ENCODE measurements around the gene CADPS.

The CADPS gene

GRCh38 chr3:62723166-62723913 is 151.9 kb downstream of the CADPS start:
- in situ Hi-C loops (cut with HindIII; ENCODE audit: low sequenced_read_pairs), result no loop called here
- H3K4me3 ChIP-seq (ENCODE audit: low read depth, low read length), result no peak overlapping the region
- DNase-seq (ENCODE audit: low read depth), result no peak
- TF ChIP-seq, protein P1, sequence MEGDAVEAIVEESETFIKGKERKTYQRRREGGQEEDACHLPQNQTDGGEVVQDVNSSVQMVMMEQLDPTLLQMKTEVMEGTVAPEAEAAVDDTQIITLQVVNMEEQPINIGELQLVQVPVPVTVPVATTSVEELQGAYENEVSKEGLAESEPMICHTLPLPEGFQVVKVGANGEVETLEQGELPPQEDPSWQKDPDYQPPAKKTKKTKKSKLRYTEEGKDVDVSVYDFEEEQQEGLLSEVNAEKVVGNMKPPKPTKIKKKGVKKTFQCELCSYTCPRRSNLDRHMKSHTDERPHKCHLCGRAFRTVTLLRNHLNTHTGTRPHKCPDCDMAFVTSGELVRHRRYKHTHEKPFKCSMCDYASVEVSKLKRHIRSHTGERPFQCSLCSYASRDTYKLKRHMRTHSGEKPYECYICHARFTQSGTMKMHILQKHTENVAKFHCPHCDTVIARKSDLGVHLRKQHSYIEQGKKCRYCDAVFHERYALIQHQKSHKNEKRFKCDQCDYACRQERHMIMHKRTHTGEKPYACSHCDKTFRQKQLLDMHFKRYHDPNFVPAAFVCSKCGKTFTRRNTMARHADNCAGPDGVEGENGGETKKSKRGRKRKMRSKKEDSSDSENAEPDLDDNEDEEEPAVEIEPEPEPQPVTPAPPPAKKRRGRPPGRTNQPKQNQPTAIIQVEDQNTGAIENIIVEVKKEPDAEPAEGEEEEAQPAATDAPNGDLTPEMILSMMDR (IDR thresholded peaks at IDR 0.05; ENCODE audit: low read depth, low read length, missing control alignments), result no peak

GRCh38 chr3:62722344-62722743 is 152.9 kb downstream of the CADPS start:
- TF ChIP-seq, protein P1 (IDR thresholded peaks at IDR 0.05; ENCODE audit: low read depth, low read length, missing control alignments), result no peak
- in situ Hi-C loops (cut with HindIII; ENCODE audit: low sequenced_read_pairs), result no loop called here
- no peak overlapping the region for H3K4me3 ChIP-seq (ENCODE audit: low read depth, low read length)
- no peak for DNase-seq (ENCODE audit: low read depth)

DNA sequence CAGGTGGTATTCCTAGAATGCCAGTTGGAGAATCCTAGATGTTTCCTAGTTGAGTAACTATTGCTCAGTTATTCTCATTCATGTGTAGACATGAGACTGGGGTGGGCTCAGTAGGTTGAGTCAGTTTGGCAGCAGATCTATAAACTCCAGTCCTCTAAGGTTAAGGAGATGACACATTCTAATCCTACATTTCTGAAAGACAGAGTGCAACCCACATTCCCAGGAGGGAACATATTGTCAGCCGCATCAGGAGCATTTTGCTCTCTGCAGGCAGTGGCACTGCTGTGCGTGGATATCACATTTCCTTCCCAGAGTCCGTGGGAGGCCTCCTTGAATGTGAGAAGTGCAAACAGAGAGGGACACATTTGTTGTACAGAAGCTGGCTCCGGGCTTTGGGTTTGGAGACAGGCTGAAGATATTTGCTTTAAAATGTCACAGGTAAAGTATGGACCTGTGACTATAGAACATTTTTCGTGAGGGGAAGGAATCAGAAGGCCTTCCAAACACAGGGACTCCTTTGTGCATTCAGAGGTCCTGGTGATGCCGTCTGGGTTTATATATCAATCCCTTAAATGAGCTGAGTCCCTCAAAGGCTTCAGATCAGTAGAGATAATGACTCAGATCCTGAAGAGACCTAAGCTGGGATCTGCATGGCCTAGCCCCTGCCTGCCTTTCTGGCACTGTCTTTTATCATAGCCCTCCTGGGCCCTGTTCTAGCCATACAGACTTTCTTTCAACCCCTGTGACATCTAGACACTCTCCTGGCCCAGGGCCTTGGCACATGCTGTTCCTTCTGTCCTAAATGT is 156.5 kb downstream of the CADPS start:
- peak; percentile 5 for DNase-seq (ENCODE audit: low read depth)
- no peak overlapping the region for H3K4me3 ChIP-seq (ENCODE audit: low read depth, low read length)
- TF ChIP-seq, protein P1 (IDR thresholded peaks at IDR 0.05; ENCODE audit: low read depth, low read length, missing control alignments), result no peak
- in situ Hi-C loops (cut with HindIII; ENCODE audit: low sequenced_read_pairs), result no loop called here

GRCh38 chr3:62718011-62718410 is 157.2 kb downstream of the CADPS start:
- no peak for DNase-seq (ENCODE audit: low read depth)
- in situ Hi-C loops (cut with HindIII; ENCODE audit: low sequenced_read_pairs), result no loop called here
- TF ChIP-seq, protein P1 (IDR thresholded peaks at IDR 0.05; ENCODE audit: low read depth, low read length, missing control alignments), result no peak
- no peak overlapping the region for H3K4me3 ChIP-seq (ENCODE audit: low read depth, low read length)

- TF ChIP-seq, protein P1 (IDR thresholded peaks at IDR 0.05; ENCODE audit: low read depth, low read length, missing control alignments), result no peak
- in situ Hi-C loops (cut with HindIII; ENCODE audit: low sequenced_read_pairs), result no loop called here
- no peak for DNase-seq (ENCODE audit: low read depth)
- no peak overlapping the region for H3K4me3 ChIP-seq (ENCODE audit: low read depth, low read length)
Observed at GRCh38 chr3:62712746-62713145, 162.5 kb downstream of the CADPS start.

DNA sequence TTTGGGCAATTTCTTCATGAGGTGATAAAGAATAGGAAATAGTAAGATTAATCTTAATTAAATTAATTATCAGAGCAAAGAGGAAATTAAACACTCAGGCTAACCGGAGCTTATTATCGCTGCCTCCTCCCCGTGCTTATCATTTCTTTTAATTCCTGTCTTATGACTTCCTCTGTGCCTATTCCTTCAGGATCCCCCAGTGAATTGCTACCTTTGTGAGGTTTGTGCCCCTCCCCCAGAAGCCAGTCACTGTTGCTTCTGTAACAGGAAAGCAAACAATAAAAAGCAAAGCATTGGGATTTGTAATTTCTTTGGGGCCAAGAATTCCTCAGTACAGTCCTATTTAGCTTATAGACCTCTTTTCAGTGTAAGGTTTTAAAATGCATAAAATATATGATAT is 164.5 kb downstream of the CADPS start:
- TF ChIP-seq, protein P1 (IDR thresholded peaks at IDR 0.05; ENCODE audit: low read depth, low read length, missing control alignments), result no peak
- in situ Hi-C loops (cut with HindIII; ENCODE audit: low sequenced_read_pairs), result no loop called here
- no peak for DNase-seq (ENCODE audit: low read depth)
- H3K4me3 ChIP-seq (ENCODE audit: low read depth, low read length), result no peak overlapping the region
